Left lobe of liver (tissue), 2 donors: ENCODE measurements around the gene MAP3K4. TPM values are rescaled to one million over a fixed set of nuclear protein-coding genes. Genes with fewer than 3 reads are reported as not detected.

Experiments
- ATAC-seq: fragments of 200-7000 bp; cut with Tn5 transposase; one replicate; pipeline ENCODE4 v1.9.1; 2020; ENCODE audit warnings: mild to moderate bottlenecking, moderate library complexity
- DNase-seq: peaks from one replicate; pipeline ENCODE4 v3.0.0-alpha.2; 2020; ENCODE audit warnings: low spot score
- total RNA-seq: library from RNA; stranded (reverse); gene quantifications from one replicate; pipeline ENCODE4 v1.2.1, GENCODE V29; 2021
- donor health status: DM: no; HTN: no; CAD: no; lungs with moderate emphysema.
- donor health status: DM: no; HTN: yes; CAD: no.

Gene MAP3K4
- total RNA-seq, 1 donor from 2014 or later, result 11.2 TPM

DNA sequence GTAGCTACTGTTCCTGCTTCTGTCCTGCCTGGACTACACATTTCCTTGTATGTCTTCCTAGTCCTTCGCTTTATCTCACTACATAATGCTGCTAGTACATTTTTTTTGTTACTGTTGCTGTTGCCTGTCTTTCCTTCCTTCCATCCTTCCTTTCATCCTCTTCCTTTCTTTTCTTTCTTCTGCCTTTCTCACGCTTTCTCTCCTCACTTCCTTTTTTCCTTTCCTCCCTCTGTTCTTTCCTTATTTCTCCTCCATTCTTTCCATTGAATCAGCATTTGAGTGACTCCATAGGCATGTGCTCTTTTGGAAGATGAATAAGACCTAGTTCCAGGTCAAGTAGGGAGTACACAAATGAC is 46.3 kb downstream of the MAP3K4 start:
- DNase-seq (no peak), ATAC-seq (no peak)

DNA sequence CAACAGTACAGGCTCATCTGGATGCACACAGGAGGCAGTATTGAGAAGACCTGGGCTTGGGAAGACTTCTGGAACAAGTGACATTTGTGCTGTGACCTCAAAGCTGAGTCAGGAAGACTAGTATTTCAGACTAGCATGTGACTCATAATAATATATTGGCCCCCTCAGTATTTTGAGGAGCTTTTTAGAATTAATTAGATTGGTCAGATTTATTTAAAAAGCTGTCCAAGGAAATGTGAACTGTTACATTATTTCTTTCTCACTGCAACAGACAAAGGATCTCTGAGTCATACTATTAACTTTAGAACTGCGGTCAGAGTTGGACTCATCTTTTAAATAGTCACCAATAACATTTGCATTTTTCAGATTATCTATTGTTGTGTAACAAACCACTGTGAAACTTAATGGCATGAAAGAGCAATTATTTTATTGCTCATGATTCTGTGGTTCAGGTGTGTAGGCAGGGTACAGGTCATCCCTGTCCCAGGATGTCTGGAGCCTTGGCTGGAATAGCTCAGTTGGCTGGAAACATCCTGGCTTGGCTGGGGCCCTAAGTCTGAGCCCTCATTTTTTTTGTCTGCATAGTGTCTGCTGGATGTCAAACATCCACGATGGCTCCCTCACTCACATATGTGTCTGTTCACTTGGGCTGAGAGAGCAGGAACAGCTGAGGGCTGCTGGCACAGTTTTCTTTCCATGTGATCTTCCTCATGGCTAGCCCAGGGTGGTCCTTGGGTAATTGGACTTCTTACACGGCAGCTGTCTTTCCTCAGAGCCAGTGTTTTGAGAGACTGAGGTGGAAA is 46.9 kb downstream of the MAP3K4 start:
- ATAC-seq, result no peak
- no peak for DNase-seq

DNA sequence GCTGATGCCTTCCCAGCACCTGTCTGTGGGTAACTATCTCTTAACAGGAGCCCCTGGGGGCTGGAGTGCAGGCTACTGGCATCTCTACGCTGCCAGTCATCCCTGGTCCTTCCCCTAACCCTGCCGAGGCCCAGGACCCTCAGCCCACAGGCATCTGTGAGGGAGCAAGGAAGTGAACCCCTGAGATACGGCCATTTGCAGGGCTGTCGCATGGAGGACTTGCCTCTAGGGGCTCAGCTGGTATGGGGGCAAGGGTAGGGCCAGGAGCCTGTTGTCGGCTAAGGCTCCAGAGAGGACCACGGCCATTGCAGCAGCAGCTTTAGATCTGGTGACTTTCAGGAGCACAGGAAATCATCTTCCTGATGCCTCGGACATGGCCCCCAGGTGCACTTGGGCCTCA is 49.7 kb downstream of the MAP3K4 start:
- DNase-seq (no peak), ATAC-seq (no peak)

DNA sequence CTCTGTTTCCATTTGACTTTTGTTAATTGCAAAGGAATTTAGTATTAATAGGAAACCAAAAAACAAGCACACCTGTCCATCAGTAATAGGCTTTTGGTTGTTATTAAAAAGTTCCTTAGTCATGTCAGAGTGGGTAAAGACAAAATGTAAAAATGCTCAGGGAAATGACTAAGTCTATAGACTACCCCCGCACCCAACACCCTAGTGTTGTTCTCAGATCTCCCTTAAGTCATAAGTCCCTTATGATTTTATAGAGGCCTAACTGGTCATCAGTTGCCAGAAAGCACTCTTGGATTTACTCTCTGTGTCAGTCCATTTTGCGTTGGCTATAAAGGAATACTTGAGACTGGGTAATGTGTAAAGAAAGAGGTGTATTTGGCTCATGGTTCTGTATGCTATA is 52.8 kb downstream of the MAP3K4 start:
- ATAC-seq, result no peak

DNA sequence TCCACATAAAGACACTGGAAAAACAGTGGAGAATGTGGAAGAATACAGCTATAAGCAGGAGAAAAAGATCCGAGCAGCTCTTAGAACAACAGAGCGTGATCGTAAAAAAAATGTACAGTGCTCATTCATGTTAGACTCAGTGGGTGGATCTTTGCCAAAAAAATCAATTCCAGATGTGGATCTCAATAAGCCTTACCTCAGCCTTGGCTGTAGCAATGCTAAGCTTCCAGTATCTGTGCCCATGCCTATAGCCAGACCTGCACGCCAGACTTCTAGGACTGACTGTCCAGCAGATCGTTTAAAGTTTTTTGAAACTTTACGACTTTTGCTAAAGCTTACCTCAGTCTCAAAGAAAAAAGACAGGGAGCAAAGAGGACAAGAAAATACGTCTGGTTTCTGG is 57.1 kb downstream of the MAP3K4 start:
- no peak for ATAC-seq

More for the DNA sequence above, 52.8 kb downstream of the MAP3K4 start:
- no peak for DNase-seq

DNA sequence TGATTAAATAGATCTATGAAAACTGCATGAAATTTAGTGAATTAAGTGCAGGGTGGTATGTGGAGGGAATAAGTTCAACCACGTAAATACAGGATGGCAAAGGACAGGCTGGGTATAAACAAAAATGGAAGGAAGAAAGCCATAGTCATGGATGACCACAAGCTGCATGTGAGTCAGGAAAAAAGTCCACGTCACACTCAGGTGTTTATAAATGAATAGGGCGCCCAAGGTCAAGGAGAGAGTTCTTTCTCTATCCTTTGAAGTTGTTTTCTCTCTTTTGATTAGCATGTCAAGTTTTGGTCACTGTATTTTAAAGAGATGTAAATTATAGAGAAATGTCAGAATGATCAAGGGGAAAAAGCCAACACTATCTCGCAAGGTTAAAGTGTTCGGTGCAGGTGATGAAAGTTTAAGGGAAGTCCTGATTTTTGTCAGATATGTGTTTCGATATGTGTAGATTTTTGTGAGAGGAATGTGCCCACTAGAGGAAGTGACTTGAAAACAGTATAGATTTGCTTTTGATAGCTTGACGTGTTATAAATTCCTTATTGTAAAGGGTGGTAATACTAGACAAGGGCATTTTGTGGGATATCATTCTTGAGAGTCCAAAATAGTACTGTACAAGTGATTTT is 58.7 kb downstream of the MAP3K4 start:
- DNase-seq, result no peak
- no peak for ATAC-seq

More for the DNA sequence above, 57.1 kb downstream of the MAP3K4 start:
- DNase-seq, result no peak

DNA sequence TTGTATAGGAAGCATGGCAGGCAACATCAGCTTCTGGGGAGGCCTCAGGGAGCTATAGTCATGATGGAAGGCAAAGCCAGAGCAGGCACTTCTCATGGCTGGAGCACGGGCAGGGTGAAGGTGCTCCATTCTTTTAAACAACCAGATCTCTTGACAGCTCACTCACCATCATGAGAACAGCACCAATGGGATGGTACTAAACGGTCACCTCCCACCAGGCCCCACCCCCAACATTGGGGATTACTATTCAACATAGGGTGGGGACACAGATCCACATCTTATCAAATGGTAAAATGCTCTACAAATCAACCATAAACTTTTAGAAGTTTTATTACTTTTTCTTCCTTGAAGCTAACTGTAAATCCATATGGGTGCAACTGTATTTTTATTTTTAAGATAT is 61.5 kb downstream of the MAP3K4 start:
- DNase-seq (no peak), ATAC-seq (no peak)

DNA sequence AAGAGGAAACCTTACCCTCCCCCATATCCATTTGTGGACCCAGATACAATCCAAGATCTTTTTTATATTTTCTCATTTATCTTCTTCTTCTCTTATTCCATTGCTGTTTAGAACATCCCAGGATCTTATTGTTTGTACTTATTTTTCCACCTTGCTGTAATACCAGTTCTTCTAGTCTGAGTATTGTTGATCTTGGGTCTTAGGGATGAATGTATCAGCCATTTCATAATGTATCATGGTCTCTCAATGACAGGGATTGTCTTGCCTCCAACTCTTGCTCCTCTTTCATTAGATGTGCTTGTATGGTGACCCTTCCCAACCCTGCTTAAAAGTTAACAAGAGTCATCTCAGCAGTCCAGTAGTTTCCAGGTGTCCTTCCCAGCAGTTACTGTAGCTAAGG is 63.3 kb downstream of the MAP3K4 start:
- ATAC-seq, result no peak

DNA sequence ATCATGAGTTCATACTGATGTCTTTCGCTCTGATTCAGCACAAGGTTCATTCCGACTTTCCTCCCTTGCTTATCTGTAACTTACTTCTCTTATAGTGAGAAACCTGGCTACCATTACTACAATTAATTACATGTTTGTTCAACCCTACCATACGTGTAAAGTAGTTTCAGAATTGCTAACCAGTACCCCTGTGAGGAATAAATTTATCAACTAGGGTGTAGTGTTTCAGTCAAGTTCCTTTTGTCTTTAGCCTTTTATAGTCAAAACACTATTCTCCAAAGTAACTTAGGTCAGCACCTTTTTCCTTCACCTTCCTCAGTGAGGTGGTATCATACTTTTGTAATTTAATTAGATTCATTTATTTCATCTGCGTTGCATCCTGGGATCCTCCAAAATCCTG is 64.9 kb downstream of the MAP3K4 start:
- no peak for DNase-seq
- ATAC-seq, result no peak

More for the DNA sequence above, 63.3 kb downstream of the MAP3K4 start:
- DNase-seq, result no peak

DNA sequence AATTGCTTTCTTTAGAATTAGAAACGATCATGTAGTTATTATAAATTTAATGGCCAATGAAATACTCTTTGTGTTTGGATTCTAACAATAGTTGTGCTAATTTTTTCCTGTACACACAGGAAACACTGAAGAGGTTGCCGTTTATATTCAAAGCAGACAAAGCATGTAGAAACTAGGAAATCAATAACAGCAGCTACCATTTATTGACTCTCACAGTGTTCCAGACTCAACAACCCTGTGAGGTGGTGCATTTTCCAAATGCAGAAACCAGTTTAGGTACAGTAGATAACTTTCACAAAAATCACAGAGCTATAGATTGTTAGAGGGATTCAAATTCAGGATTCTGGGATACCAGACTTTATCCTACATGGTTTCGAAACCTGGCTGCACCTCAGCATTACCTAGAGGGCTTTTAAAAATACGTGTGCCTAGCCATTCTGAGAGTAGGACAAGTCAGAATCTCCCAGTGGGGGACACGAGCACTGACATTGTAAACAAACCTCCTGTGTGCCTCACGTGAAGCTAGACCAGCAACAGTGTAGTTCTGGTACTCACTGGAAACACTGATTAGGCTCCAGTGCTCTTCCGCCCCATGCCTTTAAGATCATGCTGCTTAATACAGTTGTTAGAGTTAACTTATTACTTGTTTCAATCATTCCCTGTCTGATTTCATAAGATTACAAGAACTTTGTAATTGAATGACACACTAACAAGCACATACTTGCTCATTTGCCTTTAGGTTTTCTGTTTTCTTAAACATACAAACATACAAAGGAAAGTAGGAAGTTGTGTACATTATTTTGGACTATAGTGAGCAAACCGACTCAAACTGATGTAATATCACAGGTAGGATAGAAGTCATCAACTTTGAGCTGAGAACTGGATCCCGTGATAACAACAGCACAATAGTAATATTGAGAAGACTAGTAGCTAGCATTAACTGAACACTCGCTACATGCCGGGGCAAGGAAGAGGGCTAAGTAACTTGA is 65.8 kb downstream of the MAP3K4 start:
- no peak for DNase-seq

DNA sequence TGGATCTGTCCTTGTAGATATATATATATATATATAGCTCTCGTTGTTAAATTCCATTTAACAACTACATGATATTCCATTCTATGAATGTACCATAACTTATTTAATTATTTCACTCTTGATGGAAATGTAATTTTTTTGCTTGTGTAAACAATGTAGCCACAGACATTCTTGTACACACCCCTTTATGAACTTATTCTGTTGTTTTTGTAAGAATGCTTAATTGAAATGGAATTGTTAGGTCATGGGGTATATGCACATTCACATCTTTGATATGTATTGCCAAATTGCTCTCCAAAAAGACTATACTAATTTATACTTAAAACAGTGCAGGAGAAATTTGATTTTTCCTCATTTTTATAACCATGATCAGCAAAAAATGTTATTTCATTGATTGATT is 67.2 kb downstream of the MAP3K4 start:
- ATAC-seq (no peak), DNase-seq (no peak)

More for the DNA sequence above, 65.8 kb downstream of the MAP3K4 start:
- ATAC-seq, result peak; percentile 21

DNA sequence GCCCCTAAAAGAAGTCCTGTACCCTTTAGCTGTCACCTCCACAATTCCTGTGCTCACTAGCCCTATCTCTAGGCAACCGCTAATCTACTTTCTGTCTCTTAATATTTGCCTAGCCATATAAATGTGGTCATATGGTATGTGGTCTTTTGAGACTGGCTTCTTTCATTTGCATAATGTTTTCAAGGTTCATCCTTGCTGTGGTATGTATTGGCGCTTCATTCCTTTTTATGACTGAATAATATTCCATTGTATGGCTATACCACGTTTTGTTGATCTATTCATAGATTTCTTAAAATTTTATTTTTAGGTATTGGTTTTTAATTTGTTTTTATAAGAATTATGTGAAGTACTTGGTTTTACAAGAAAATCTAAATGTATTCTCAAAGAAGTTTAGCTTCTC is 70.0 kb downstream of the MAP3K4 start:
- no peak for ATAC-seq
- DNase-seq, result no peak

DNA sequence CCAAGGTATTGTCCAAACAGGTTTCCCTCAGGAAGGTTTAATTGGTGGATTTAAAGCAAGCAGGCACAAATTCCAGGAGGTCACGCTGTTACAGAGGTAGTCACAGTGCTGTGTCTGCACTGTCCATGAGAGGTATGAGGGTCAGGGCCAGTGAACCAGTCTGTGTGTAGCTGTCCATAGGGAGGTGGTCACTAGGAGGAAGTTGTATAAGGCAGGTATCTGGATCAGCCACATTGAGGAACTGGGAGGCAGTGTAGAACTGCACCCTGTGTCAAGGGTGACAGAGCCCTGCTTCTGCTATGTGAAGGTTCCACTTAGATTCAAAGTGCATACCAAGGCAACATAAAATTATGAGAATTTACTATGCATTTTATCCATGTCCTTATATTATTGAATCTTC is 73.3 kb downstream of the MAP3K4 start:
- ATAC-seq, result no peak
- DNase-seq, result no peak

DNA sequence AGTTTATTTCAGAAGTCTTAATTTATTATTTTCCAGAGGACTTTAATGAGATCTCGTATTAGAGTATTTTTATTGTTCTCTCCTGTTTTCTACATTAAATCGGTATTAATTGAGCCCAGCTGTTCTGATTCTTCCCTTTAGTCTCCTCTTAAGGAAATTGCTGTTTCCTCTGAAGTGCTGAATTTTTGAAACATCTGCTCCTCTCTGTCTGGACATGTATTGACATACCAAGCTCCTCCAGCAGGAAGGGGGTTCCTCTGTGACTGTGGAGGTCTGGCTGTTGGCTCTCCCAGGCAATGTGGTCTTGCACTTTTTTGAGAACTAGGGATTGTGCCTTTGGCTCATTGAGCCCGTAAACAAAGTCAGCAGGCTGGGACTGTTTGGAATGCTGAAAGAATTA is 74.9 kb downstream of the MAP3K4 start:
- DNase-seq, result no peak
- no peak for ATAC-seq

DNA sequence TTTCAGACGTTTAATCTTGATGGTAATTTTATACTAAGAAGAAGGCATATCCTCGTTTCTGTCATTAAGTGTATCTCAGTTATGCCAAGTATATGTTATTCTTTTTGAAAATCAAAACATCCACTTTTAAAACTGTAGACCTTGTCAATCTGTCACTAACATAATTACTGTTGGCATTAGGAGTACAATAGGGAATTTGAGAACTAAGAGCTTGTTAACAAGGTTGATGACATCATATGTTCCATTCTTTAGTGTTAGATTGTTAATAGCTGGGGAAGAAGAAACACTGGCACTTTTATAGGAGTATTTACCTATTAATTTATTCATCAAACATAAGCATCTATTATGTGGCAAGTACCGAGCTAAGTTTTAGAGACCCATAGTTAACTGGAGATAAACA is 76.2 kb downstream of the MAP3K4 start:
- ATAC-seq, result no peak

DNA sequence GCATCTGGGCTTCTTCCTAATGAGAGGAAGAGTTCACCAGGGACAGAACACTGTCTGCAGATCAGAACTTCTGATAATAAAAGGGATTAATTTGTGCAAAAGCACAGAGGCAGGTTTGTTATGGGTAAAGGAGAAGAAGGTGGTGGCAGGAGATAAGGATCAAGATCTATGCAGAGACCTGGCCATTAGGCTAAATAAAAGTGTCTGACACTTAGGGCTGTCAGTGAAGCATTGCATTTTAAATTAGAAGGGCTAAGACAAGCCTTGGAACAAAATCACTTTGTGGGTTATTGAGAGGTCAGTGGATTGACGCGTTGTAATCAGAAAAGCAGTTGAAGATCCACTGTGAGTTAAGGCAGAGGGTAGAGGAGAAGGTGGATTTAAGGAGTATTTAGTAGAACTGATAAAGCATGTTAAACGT is 76.8 kb downstream of the MAP3K4 start:
- DNase-seq, result no peak
- ATAC-seq, result no peak

More for the DNA sequence above, 76.2 kb downstream of the MAP3K4 start:
- DNase-seq, result no peak

DNA sequence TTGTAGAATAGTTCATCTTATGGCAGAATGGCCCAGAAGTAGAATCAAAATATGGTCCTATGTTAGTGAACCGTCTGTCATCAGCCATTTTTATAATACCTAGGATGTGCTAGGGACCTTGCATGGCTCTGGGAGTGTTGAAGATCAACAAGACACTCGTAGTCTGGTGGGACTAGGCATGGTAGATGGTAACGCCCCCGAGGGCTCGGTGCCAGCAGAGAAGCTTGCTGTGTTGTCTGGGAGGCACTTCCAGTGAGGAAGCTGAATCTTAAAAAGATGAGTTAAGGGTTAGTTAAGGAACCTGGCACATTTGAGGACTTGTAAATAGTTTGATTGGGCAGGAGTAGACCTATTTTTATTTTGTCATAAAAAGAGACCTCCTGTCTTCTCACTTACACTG is 82.4 kb downstream of the MAP3K4 start:
- no peak for DNase-seq
- no peak for ATAC-seq

DNA sequence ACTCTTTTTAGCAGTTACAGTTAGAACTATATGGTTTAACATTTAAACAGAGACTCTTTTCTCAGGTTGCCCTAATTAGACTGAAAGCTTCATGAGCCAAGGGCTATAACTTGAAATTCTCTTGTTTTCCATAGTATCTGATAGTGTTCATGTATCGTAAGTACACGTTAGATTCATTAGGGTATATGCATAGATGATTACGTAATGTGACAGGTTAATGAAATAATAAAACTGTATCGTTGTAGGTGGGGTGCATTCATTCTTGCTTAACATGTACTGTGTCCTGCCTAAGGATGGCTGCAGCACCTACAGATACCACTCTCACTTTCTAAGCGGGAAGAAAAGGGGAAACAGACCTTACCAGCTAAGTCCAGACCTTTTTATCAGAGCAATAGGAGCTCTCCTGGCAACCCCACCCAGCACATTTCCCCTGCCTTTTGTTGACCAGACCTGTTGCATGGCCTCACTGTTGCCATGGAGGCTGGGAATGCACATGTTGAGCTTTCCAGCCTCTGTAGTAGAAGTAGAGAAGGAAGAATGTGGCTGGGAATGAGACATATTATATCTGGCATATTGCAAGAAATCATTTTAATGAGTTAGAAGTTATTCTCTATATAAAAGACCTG is 83.0 kb downstream of the MAP3K4 start:
- ATAC-seq (no peak), DNase-seq (no peak)

DNA sequence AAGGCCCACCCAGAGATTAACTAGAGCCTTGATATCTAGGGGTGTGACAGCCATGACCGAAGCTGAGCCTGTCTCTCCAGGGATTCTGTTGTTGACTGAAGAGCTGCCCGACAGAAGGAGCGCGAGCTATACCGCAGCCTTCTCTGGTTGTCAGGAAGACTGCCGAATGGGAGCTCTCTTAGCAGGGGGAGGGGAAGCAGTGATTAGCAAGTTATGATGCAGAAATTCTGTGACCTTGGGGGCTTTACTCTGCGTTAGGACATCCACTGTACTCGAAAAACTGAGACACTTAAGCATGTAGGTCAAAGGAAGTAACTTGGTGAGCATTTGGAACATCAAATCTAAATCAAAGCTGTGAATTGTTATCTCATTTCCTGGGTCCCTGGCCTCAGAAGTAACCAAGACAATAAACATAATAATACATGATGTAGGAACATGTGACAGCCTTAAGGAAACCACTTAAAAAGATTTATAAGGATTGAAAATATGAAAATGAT is 84.7 kb downstream of the MAP3K4 start:
- DNase-seq (no peak), ATAC-seq (no peak)

DNA sequence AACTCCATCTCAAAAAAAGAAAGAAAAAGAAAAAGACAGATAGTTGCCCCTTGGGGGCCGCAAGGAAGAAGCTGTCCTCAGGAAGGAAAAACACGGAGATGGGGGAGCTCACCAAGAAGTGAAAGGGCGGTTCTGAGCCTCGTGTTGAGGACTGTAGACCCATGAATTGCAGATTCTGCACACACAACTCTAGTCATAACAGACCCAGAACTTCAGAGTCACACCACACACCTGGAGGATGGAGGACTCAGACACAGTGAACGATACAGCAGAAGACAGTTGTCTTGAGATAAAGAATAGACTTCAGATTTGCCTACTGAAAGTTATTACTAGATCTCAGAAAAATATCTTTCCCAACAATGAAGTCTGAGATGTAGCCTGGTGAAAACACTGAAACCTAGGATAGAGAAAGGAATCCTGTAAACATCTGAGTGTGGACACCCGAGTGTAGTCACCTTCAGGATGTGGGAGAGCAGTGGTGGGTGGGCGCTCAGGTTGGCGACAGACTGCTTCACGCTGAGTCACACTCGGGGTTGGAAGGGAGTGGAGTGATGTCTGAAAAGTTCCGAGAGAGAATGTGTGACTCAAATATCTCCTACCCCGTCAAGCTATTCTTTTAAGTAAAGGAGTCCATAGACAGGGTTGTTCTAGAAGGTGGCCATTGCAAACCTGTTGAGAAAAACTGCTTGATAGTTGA is 88.1 kb downstream of the MAP3K4 start:
- DNase-seq (no peak), ATAC-seq (no peak)
